Endothelial cell of umbilical vein (primary cell): ENCODE results near the gene PPP2R2C. TPM values are rescaled to one million over a fixed set of nuclear protein-coding genes. Genes with fewer than 3 reads are reported as not detected.

ENCODE experiments used
- BruUV-seq: library from RNA; stranded (reverse); fragments of 400-500 nt; replicated peaks from 2 replicates; lab custom pipeline; 2021; lab: Mats Ljungman, UMichigan
- CTCF ChIA-PET: fragments of 300-600, 350-600 bp; sonication (Branson Sonifier 250); formaldehyde crosslinking; loops from one replicate; lab custom pipeline; 2021; ENCODE audit warnings: antibody characterized with exemption, inconsistent platforms; lab: Charles Lee
- POLR2A ChIA-PET: fragments of 300-600, 350-600 bp; sonication (Branson Sonifier 250); formaldehyde crosslinking; loops from one replicate; lab custom pipeline; 2021; ENCODE audit warnings: antibody characterized with exemption, inconsistent platforms; lab: Charles Lee
- DNase-seq: peaks from one replicate; pipeline ENCODE4 v3.0.0-alpha.2; 2011; ENCODE audit warnings: low read depth, low spot score
- FAIRE-seq: peaks from 2 replicates; lab custom pipeline; 2011; peaks lifted over from hg19 to GRCh38; lab: Jason Lieb, UNC
- H2AFZ ChIP-seq: 2 replicates; pipeline ENCODE4 v1.6.0; 2012; ENCODE audit warnings: low read depth, low read length, control low read depth, inconsistent platforms
- H3K27ac ChIP-seq: 2 replicates; pipeline ENCODE4 v1.5.1; 2011; ENCODE audit warnings: low read depth, mild to moderate bottlenecking, control low read depth, low read length, moderate library complexity; ENCODE audit not compliant: insufficient read depth
- H3K27me3 ChIP-seq, 2 experiments: 2 replicates each; pipeline versions ENCODE4 v1.6.0 to v1.6.1; 2011; ENCODE audit warnings: low read length in 2 of 2, mixed read lengths in 1 of 2; ENCODE audit not compliant: control insufficient read depth in 2 of 2, insufficient read depth in 2 of 2
- H3K36me3 ChIP-seq, 2 experiments: 2 replicates in 1 of 2; 3 replicates in 1 of 2; pipeline ENCODE4 v1.5.1; 2011; ENCODE audit warnings: low read length in 2 of 2, mild to moderate bottlenecking in 1 of 2, moderate library complexity in 1 of 2; ENCODE audit not compliant: control insufficient read depth in 2 of 2, insufficient read depth in 2 of 2; ENCODE audit errors: extremely low read depth in 1 of 2
- H3K4me1 ChIP-seq: 3 replicates; pipeline ENCODE4 v1.5.1; 2011; ENCODE audit warnings: mild to moderate bottlenecking, low read length; ENCODE audit not compliant: control insufficient read depth, insufficient read depth; ENCODE audit errors: extremely low read depth
- H3K4me2 ChIP-seq: 2 replicates; pipeline ENCODE4 v1.6.1; 2011; ENCODE audit warnings: low read length, control low read depth, mixed read lengths; ENCODE audit not compliant: insufficient read depth
- H3K4me3 ChIP-seq, 3 experiments: fragments of 200-600 bp in 1 of 3; sonication (generic), shearing (Covaris generic) in 1 of 3; replicated peaks in 1 of 3; 2 replicates each; pipeline ENCODE4 v1.5.1; 2011 to 2016; ENCODE audit warnings: control low read depth in 3 of 3, low read length in 3 of 3, mild to moderate bottlenecking in 2 of 3, inconsistent platforms in 1 of 3, low read depth in 1 of 3, moderate library complexity in 1 of 3; ENCODE audit not compliant: insufficient read depth in 1 of 3
- H3K79me2 ChIP-seq: 2 replicates; pipeline ENCODE4 v1.6.0; 2012; ENCODE audit warnings: low read length, inconsistent platforms; ENCODE audit not compliant: control insufficient read depth, insufficient read depth
- H3K9ac ChIP-seq: replicated peaks from 2 replicates; pipeline ENCODE3; 2011; ENCODE audit warnings: low read length, control low read depth; ENCODE audit not compliant: insufficient read depth; ENCODE audit errors: extremely low read depth
- H3K9me1 ChIP-seq: replicated peaks from 3 replicates; pipeline ENCODE4 v1.6.0; 2011; ENCODE audit warnings: mild to moderate bottlenecking, low read length; ENCODE audit not compliant: control insufficient read depth, insufficient read depth; ENCODE audit errors: extremely low read depth
- H3K9me3 ChIP-seq: replicated peaks from 2 replicates; pipeline ENCODE4 v1.5.1; 2012; ENCODE audit warnings: low read length, inconsistent platforms; ENCODE audit not compliant: control insufficient read depth, insufficient read depth
- H4K20me1 ChIP-seq: replicated peaks from 2 replicates; pipeline ENCODE3; 2011; ENCODE audit warnings: mild to moderate bottlenecking, low read length; ENCODE audit not compliant: control insufficient read depth, insufficient read depth; ENCODE audit errors: extremely low read depth
- CTCF ChIP-seq, 2 donors: IDR thresholded peaks; 1 replicate in 1 of 2; 2 replicates in 1 of 2; pipeline ENCODE4 v1.5.1; 2011; ENCODE audit warnings: low read length in 2 of 2, mild to moderate bottlenecking in 2 of 2, moderate library complexity in 2 of 2, control low read depth in 1 of 2, inconsistent platforms in 1 of 2, low read depth in 1 of 2; ENCODE audit not compliant: insufficient read depth in 1 of 2; ENCODE audit errors: extremely low read depth in 1 of 2
- EZH2 ChIP-seq: IDR thresholded peaks from 2 replicates; pipeline ENCODE4 v1.6.1; 2012; ENCODE audit warnings: borderline replicate concordance, low read depth, mild to moderate bottlenecking, moderate library complexity, low read length, inconsistent platforms; ENCODE audit not compliant: severe bottlenecking
- FOS ChIP-seq: IDR thresholded peaks from 2 replicates; pipeline ENCODE4 v1.6.1; 2011; ENCODE audit warnings: mild to moderate bottlenecking, low read length, moderate library complexity, borderline replicate concordance; ENCODE audit not compliant: insufficient read depth
- GATA2 ChIP-seq: IDR thresholded peaks from 2 replicates; pipeline ENCODE4 v1.7.0; 2011; ENCODE audit warnings: low read depth, mild to moderate bottlenecking, moderate library complexity, mixed read lengths, low read length; ENCODE audit not compliant: insufficient read length, insufficient read depth
- JUN ChIP-seq: IDR thresholded peaks from 2 replicates; pipeline ENCODE4 v1.6.1; 2011; ENCODE audit warnings: borderline replicate concordance, low read depth; ENCODE audit not compliant: insufficient read length, insufficient read depth
- MYC ChIP-seq: IDR thresholded peaks from one replicate; pipeline ENCODE4 v1.6.1; 2011; ENCODE audit warnings: mild to moderate bottlenecking, low read depth, low read length
- POLR2A ChIP-seq: IDR thresholded peaks from 2 replicates; pipeline ENCODE4 v1.6.1; 2012; ENCODE audit warnings: low read depth, mild to moderate bottlenecking, control low read depth, low read length
- POLR2AphosphoS5 ChIP-seq: IDR thresholded peaks from 2 replicates; pipeline ENCODE4 v1.6.1; 2012; ENCODE audit warnings: low read depth, mild to moderate bottlenecking, control low read depth, low read length, moderate library complexity; ENCODE audit not compliant: insufficient read depth
- dilution Hi-C: fragments of 300-500 bp; cut with MboI; formaldehyde crosslinking; loops from one replicate; pipeline ENCODE4 v1.15.0; 2019; ENCODE audit warnings: low sequenced_read_pairs; ENCODE audit not compliant: extremely low pct_ligation_motif_present
- intact Hi-C: fragments of 100-400 bp; cut with micrococcal nuclease; formaldehyde crosslinking; loops from one replicate; pipeline ENCODE4 v1.10.0; 2022
- polyA plus RNA-seq, 4 experiments: library from polyadenylated mRNA; depleted of rRNA in 3 of 4; stranded (reverse) in 3 of 4; unstranded in 1 of 4; fragments of >200 nt; gene quantifications; 2 replicates each; pipeline versions ENCODE4 v1.2.1 to v1.2.3, GENCODE V29; 2011 to 2012; ENCODE audit warnings: missing spikeins in 1 of 4
- total RNA-seq: library from RNA; stranded (reverse); gene quantifications from 2 replicates; pipeline ENCODE4 v1.2.3, GENCODE V29; 2021
- TF ChIP-seq, protein P1 (sequence below): IDR thresholded peaks from 2 replicates; pipeline ENCODE4 v1.6.1; 2011; ENCODE audit not compliant: insufficient read depth, insufficient read length

The PPP2R2C gene
- total and polyA plus RNA-seq, 2 donors (not counting 3 experiments of a cell fraction or from before 2014, with no cell fraction given) = 0.03 to 0.09 TPM

DNA sequence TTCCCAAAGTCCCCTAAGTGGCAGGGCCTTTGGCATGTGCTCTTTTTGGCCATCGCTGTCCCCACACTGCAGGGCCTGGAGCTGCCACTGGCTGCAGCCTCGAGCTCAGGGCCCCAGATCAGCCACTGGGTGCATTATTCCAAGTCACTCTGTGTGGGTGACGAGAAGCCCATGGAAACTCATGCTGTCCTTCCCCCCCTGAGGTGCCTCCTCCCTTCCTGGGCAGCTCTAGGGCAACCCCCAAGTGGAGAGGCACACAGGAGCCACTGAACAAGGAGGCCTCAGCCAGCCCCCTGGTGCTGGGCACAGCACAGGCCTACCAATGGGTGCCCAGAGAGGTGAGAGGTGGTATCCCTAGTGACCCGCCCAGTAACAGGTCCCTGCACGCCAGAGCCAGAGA is 84.5 kb downstream of the PPP2R2C start:
- H3K4me3 ChIP-seq = no peak overlapping the region
- no peak overlapping the region for H3K9ac ChIP-seq
- DNase-seq = no peak
- no peak overlapping the region for H3K27ac ChIP-seq
- no peaks in the 10 kb centered on the region for H4K20me1 ChIP-seq
- H3K4me1 ChIP-seq = no peaks in the 10 kb centered on the region
- H3K27me3 ChIP-seq = no peaks in the 10 kb centered on the region
- BruUV-seq = no TSS peak
- H3K4me2 ChIP-seq = no peak overlapping the region
- dilution Hi-C loops (no loop called here), intact Hi-C loops (no loop called here)
- TF ChIP-seq POLR2AphosphoS5 = no peak
- no peak for TF ChIP-seq EZH2
- TF ChIP-seq MYC = no peak
- TF ChIP-seq, protein P1, sequence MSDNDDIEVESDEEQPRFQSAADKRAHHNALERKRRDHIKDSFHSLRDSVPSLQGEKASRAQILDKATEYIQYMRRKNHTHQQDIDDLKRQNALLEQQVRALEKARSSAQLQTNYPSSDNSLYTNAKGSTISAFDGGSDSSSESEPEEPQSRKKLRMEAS = no peak
- TF ChIP-seq POLR2A = no peak
- no peak for TF ChIP-seq JUN
- no peak for TF ChIP-seq FOS
- no peak for TF ChIP-seq CTCF (IDR thresholded peaks at IDR 0.05; ENCODE audit: extremely low read depth in 1 of 2, insufficient read depth in 1 of 2, low read depth in 1 of 2, low read length in 2 of 2)
- no peak for TF ChIP-seq GATA2
- H3K9me1 ChIP-seq = no peaks in the 10 kb centered on the region
- H3K79me2 ChIP-seq = no peaks in the 10 kb centered on the region
- no peaks in the 10 kb centered on the region for H3K9me3 ChIP-seq
- FAIRE-seq = no peak
- no peaks in the 10 kb centered on the region for H3K36me3 ChIP-seq
- ChIA-PET POLR2A (no interaction called here), CTCF (interaction anchor here (0.5 to 1.2 kb wide), 2 partner anchors 30 to 130 kb away, joined by 3 read pairs; no protein-coding TSS in a partner anchor)
- H2AFZ ChIP-seq = no peak overlapping the region
